IMR-90 (cell line): ENCODE measurements around the gene GRB14. TPM values are rescaled to one million over a fixed set of nuclear protein-coding genes. Genes with fewer than 3 reads are reported as not detected.

Experiments
- ATAC-seq: fragments of 200-7000 bp; cut with Tn5 transposase; 2 replicates; pipeline ENCODE4 v1.9.1; 2020; ENCODE audit warnings: low read depth, mild to moderate bottlenecking, moderate library complexity
- BruUV-seq: library from RNA; stranded (reverse); fragments of 400-500 nt; replicated peaks from 2 replicates; lab custom pipeline; 2021; lab: Mats Ljungman, UMichigan
- CTCF ChIA-PET: fragments of 300-600 bp; formaldehyde crosslinking; extraction: SDS; loops from one replicate; lab custom pipeline; 2021; ENCODE audit warnings: antibody characterized with exemption; lab: Yijun Ruan, JAX
- POLR2A ChIA-PET: fragments of 300-600 bp; sonication (Branson Sonifier 250); formaldehyde crosslinking; loops from one replicate; lab custom pipeline; 2022; ENCODE audit warnings: antibody characterized with exemption; ENCODE audit not compliant: unreplicated experiment; lab: Charles Lee
- DNase-seq: peaks from one replicate; pipeline ENCODE4 v3.0.0; 2013
- H2AFZ ChIP-seq: replicated peaks from 2 replicates; pipeline ENCODE3; 2013; ENCODE audit warnings: low read length, mild to moderate bottlenecking; ENCODE audit not compliant: poor library complexity
- H2AK5ac ChIP-seq: 2 replicates; pipeline ENCODE4 v1.6.1; 2013; ENCODE audit warnings: low read depth, low read length, inconsistent platforms
- H2AK9ac ChIP-seq: replicated peaks from 2 replicates; pipeline ENCODE3; 2013; ENCODE audit warnings: mild to moderate bottlenecking, low read depth, low read length, moderate library complexity; ENCODE audit not compliant: poor library complexity
- H2BK120ac ChIP-seq: 2 replicates; pipeline ENCODE4 v1.6.1; 2013; ENCODE audit warnings: low read depth, low read length, inconsistent platforms
- H2BK15ac ChIP-seq: 3 replicates; pipeline ENCODE4 v1.6.1; 2013; ENCODE audit warnings: low read depth, low read length, inconsistent platforms
- H2BK20ac ChIP-seq: 2 replicates; pipeline ENCODE4 v1.6.1; 2013; ENCODE audit warnings: low read depth, mild to moderate bottlenecking, inconsistent platforms, low read length, moderate library complexity
- H2BK5ac ChIP-seq: 2 replicates; pipeline ENCODE4 v1.6.1; 2013; ENCODE audit warnings: mild to moderate bottlenecking, low read depth, low read length, inconsistent platforms; ENCODE audit not compliant: poor library complexity, severe bottlenecking
- H3K14ac ChIP-seq: replicated peaks from 2 replicates; pipeline ENCODE4 v1.6.1; 2013; ENCODE audit warnings: low read depth, low read length, inconsistent platforms
- H3K18ac ChIP-seq: 2 replicates; pipeline ENCODE4 v1.6.1; 2013; ENCODE audit warnings: low read depth, low read length, control low read depth
- H3K23ac ChIP-seq: 2 replicates; pipeline ENCODE4 v1.6.1; 2013; ENCODE audit warnings: low read depth, low read length, inconsistent platforms
- H3K27ac ChIP-seq: 2 replicates; pipeline ENCODE4 v1.5.1; 2013; ENCODE audit warnings: mild to moderate bottlenecking, control low read depth, low read length; ENCODE audit not compliant: insufficient read depth
- H3K27me3 ChIP-seq: 2 replicates; pipeline ENCODE4 v1.6.1; 2013; ENCODE audit warnings: low read length; ENCODE audit not compliant: control insufficient read depth, insufficient read depth
- H3K36me3 ChIP-seq: 2 replicates; pipeline ENCODE4 v1.6.1; 2013; ENCODE audit warnings: low read length, mixed read lengths; ENCODE audit not compliant: control insufficient read depth, insufficient read depth
- H3K4ac ChIP-seq: 2 replicates; pipeline ENCODE4 v1.6.1; 2013; ENCODE audit warnings: low read depth, low read length, inconsistent platforms
- H3K4me1 ChIP-seq: 2 replicates; pipeline ENCODE4 v1.6.1; 2013; ENCODE audit warnings: low read length, mixed read lengths; ENCODE audit not compliant: control insufficient read depth, insufficient read depth
- H3K4me2 ChIP-seq: 2 replicates; pipeline ENCODE4 v1.6.1; 2013; ENCODE audit warnings: low read depth, mild to moderate bottlenecking, control low read depth, low read length, moderate library complexity
- H3K4me3 ChIP-seq: 2 replicates; pipeline ENCODE4 v1.5.1; 2013; ENCODE audit warnings: low read depth, mild to moderate bottlenecking, control low read depth, low read length, moderate library complexity; ENCODE audit not compliant: insufficient read depth
- H3K56ac ChIP-seq: 2 replicates; pipeline ENCODE4 v1.6.1; 2013; ENCODE audit warnings: low read length, inconsistent platforms; ENCODE audit not compliant: insufficient read depth; ENCODE audit errors: extremely low read depth
- H3K79me1 ChIP-seq, 2 experiments: 2 replicates each; pipeline ENCODE4 v1.6.1; 2013; ENCODE audit warnings: low read length in 2 of 2, inconsistent platforms in 1 of 2, low read depth in 1 of 2
- H3K9ac ChIP-seq: 2 replicates; pipeline ENCODE4 v1.6.1; 2013; ENCODE audit warnings: low read depth, low read length, control low read depth
- H3K9me1 ChIP-seq: 2 replicates; pipeline ENCODE4 v1.6.1; 2013; ENCODE audit warnings: low read length, inconsistent platforms; ENCODE audit not compliant: insufficient read depth
- H3K9me3 ChIP-seq: 2 replicates; pipeline ENCODE4 v1.6.1; 2013; ENCODE audit warnings: low read length; ENCODE audit not compliant: control insufficient read depth, insufficient read depth
- H4K20me1 ChIP-seq: 2 replicates; pipeline ENCODE4 v1.6.1; 2013; ENCODE audit warnings: low read length, inconsistent platforms; ENCODE audit not compliant: insufficient read depth
- H4K5ac ChIP-seq: 2 replicates; pipeline ENCODE4 v1.6.1; 2013; ENCODE audit warnings: mild to moderate bottlenecking, low read depth, low read length, control low read depth
- H4K8ac ChIP-seq, 2 experiments: 2 replicates each; pipeline ENCODE4 v1.6.1; 2013; ENCODE audit warnings: low read depth in 2 of 2, low read length in 2 of 2, control low read depth in 1 of 2, inconsistent platforms in 1 of 2
- H4K91ac ChIP-seq: 2 replicates; pipeline ENCODE4 v1.6.1; 2013; ENCODE audit warnings: low read depth, low read length, inconsistent platforms; ENCODE audit not compliant: insufficient read depth
- BHLHE40 ChIP-seq: fragments of 150-350 bp; IDR thresholded peaks from 2 replicates; pipeline ENCODE4 v1.6.1; 2016; ENCODE audit warnings: mild to moderate bottlenecking, low read depth, low read length
- CEBPB ChIP-seq: IDR thresholded peaks from 2 replicates; pipeline ENCODE4 v1.6.1; 2012; ENCODE audit warnings: low read depth, low read length, improper control_type of control experiment
- CHD1 ChIP-seq: IDR thresholded peaks from 2 replicates; pipeline ENCODE4 v1.6.1; 2012; ENCODE audit warnings: low read depth, low read length, improper control_type of control experiment
- CTCF ChIP-seq: conservative IDR thresholded peaks from 2 replicates; pipeline ENCODE4 v1.5.1; 2012; ENCODE audit warnings: mild to moderate bottlenecking, low read depth, low read length, improper control_type of control experiment
- ELK1 ChIP-seq: fragments of 150-350 bp; IDR thresholded peaks from 2 replicates; pipeline ENCODE4 v1.6.1; 2016; ENCODE audit warnings: low read depth, mild to moderate bottlenecking, low read length, moderate library complexity, borderline replicate concordance
- FOS ChIP-seq: fragments of 150-350 bp; IDR thresholded peaks from 2 replicates; pipeline ENCODE4 v1.6.1; 2016; ENCODE audit warnings: low read depth, low read length
- MAFK ChIP-seq: IDR thresholded peaks from 2 replicates; pipeline ENCODE4 v1.6.1; 2012; ENCODE audit warnings: low read depth, low read length, improper control_type of control experiment
- MAZ ChIP-seq: IDR thresholded peaks from 2 replicates; pipeline ENCODE4 v1.6.1; 2012; ENCODE audit warnings: low read depth, mild to moderate bottlenecking, low read length, improper control_type of control experiment, moderate library complexity, borderline replicate concordance
- MXI1 ChIP-seq: IDR thresholded peaks from 2 replicates; pipeline ENCODE4 v1.6.1; 2012; ENCODE audit warnings: low read depth, mild to moderate bottlenecking, low read length, moderate library complexity, borderline replicate concordance
- NFE2L2 ChIP-seq: fragments of 150-350 bp; IDR thresholded peaks from 2 replicates; pipeline ENCODE4 v1.6.1; 2016; ENCODE audit warnings: low read depth, mild to moderate bottlenecking, low read length
- POLR2A ChIP-seq: IDR thresholded peaks from 2 replicates; pipeline ENCODE4 v1.6.1; 2012; ENCODE audit warnings: mild to moderate bottlenecking, low read depth, low read length
- RAD21 ChIP-seq: IDR thresholded peaks from 2 replicates; pipeline ENCODE4 v1.6.1; 2012; ENCODE audit warnings: low read length, improper control_type of control experiment
- RCOR1 ChIP-seq: IDR thresholded peaks from 2 replicates; pipeline ENCODE4 v1.6.1; 2012; ENCODE audit warnings: mild to moderate bottlenecking, low read length, improper control_type of control experiment; ENCODE audit not compliant: insufficient replicate concordance
- RFX5 ChIP-seq: IDR thresholded peaks from 2 replicates; pipeline ENCODE4 v1.8.0; 2012; ENCODE audit warnings: low read depth, mild to moderate bottlenecking, low read length, moderate library complexity
- SMC3 ChIP-seq: fragments of 150-350 bp; IDR thresholded peaks from 2 replicates; pipeline ENCODE4 v1.6.1; 2016; ENCODE audit warnings: low read depth, mild to moderate bottlenecking, antibody characterized with exemption, low read length, moderate library complexity
- WGBS, 2 experiments: methylation state at CpG; one replicate each; pipeline versions ENCODE4 v1.1.5 to v1.1.7; 2013; ENCODE audit warnings: missing lambda C conversion rate in 2 of 2; ENCODE audit not compliant: insufficient read length in 1 of 2; ENCODE audit errors: extremely low coverage in 2 of 2; 5-methylcytosine and 5-hydroxymethylcytosine counted together
- dilution Hi-C: fragments of 300-500 bp; cut with HindIII; formaldehyde crosslinking; loops from one replicate; pipeline ENCODE4 v1.14.3; 2018; ENCODE audit warnings: low sequenced_read_pairs; ENCODE audit not compliant: unreplicated experiment
- in situ Hi-C: fragments of 300-500 bp; cut with MboI; formaldehyde crosslinking; loops from 3 replicates; pipeline ENCODE4 v1.14.3; 2019; ENCODE audit warnings: low sequenced_read_pairs, inconsistent platforms, mixed read lengths
- intact Hi-C: fragments of 100-400 bp; cut with micrococcal nuclease; formaldehyde crosslinking; loops from 2 replicates; pipeline ENCODE4 v1.10.0; 2022
- polyA plus RNA-seq, 3 experiments: library from polyadenylated mRNA; depleted of rRNA; stranded (reverse); fragments of >200 nt; gene quantifications; 2 replicates each; pipeline ENCODE4 v1.2.3, GENCODE V29; 2012; ENCODE audit warnings: low replicate concordance in 1 of 3
- total RNA-seq: library from RNA; depleted of rRNA; stranded (reverse); fragments of >200 nt; gene quantifications from 2 replicates; pipeline ENCODE4 v1.2.3, GENCODE V29; 2012
- TF ChIP-seq, protein P1 (sequence below): fragments of 150-350 bp; IDR thresholded peaks from 2 replicates; pipeline ENCODE4 v1.6.1; 2017; ENCODE audit warnings: mild to moderate bottlenecking, antibody characterized with exemption, low read length, low read depth

GRB14 gene
- total and polyA plus RNA-seq, 2 of the 4 experiments (the other 2 are of a cell fraction) = not detected

- POLR2A ChIA-PET = no interaction called here
- H3K4ac ChIP-seq = no peak overlapping the region
- ATAC-seq = no peak
- no peak overlapping the region for H2AK5ac ChIP-seq
- H3K27ac ChIP-seq = no peak overlapping the region
- H3K79me1 ChIP-seq = no peaks in the 10 kb centered on the region
- no peak overlapping the region for H2BK15ac ChIP-seq
- H3K9ac ChIP-seq = no peak overlapping the region
- CTCF ChIA-PET = no interaction called here
- no peak overlapping the region for H4K5ac ChIP-seq
- H4K20me1 ChIP-seq = no peaks in the 10 kb centered on the region
- WGBS, 2 experiments = no CpG with 5 or more reads among the region's 1 CpG
- H3K18ac ChIP-seq = no peak overlapping the region
- H2BK20ac ChIP-seq = no peak overlapping the region
- H3K23ac ChIP-seq = no peak overlapping the region
- no peaks in the 10 kb centered on the region for H3K9me3 ChIP-seq
- H2BK120ac ChIP-seq = no peak overlapping the region
- no peak overlapping the region for H4K91ac ChIP-seq
- intact Hi-C loops = no loop called here
- in situ Hi-C loops = loop anchor here (25.0 kb wide), 1 partner anchor 1298 kb away; no protein-coding TSS in a partner anchor
- no peaks in the 10 kb centered on the region for H3K27me3 ChIP-seq
- H3K36me3 ChIP-seq = no peaks in the 10 kb centered on the region
- H2BK5ac ChIP-seq = no peak overlapping the region
- H3K4me1 ChIP-seq = no peaks in the 10 kb centered on the region
- H3K14ac ChIP-seq = no peak overlapping the region
- no peak overlapping the region for H4K8ac ChIP-seq
- TF ChIP-seq RCOR1 (no peak), MAFK (no peak), MAZ (no peak), FOS (no peak), SMC3 (no peak), CHD1 (no peak), MXI1 (no peak), CEBPB (no peak), BHLHE40 (no peak), NFE2L2 (no peak), RFX5 (no peak), POLR2A (no peak), RAD21 (no peak), ELK1 (no peak), CTCF (no peak)
- TF ChIP-seq, protein P1, sequence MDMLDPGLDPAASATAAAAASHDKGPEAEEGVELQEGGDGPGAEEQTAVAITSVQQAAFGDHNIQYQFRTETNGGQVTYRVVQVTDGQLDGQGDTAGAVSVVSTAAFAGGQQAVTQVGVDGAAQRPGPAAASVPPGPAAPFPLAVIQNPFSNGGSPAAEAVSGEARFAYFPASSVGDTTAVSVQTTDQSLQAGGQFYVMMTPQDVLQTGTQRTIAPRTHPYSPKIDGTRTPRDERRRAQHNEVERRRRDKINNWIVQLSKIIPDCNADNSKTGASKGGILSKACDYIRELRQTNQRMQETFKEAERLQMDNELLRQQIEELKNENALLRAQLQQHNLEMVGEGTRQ = no peak
- BruUV-seq = no TSS peak
- no peak overlapping the region for H2AK9ac ChIP-seq
- no peak overlapping the region for H3K4me3 ChIP-seq
- dilution Hi-C loops = no loop called here
- no peak overlapping the region for H2AFZ ChIP-seq
- no peak for DNase-seq
- no peak overlapping the region for H3K4me2 ChIP-seq
- H3K9me1 ChIP-seq = no peaks in the 10 kb centered on the region
- no peak overlapping the region for H3K56ac ChIP-seq
Measured at GRCh38 chr2:164485541-164485940, 135.7 kb downstream of the GRB14 start.
